Testis (tissue), 2 donors: ENCODE data around the gene BBX.

Experiments used
- CTCF ChIP-seq, 3 experiments: fragments of 450-650 bp in 2 of 3; fragments of 200-600 bp in 1 of 3; sonication (generic) in 1 of 3; IDR thresholded peaks; one replicate each; pipeline ENCODE4 v1.5.1; 2016 to 2019; ENCODE audit warnings: antibody characterized with exemption in 3 of 3, mild to moderate bottlenecking in 2 of 3, moderate library complexity in 1 of 3
- POLR2A ChIP-seq: fragments of 450-650 bp; IDR thresholded peaks from one replicate; pipeline ENCODE4 v1.6.1; 2017; ENCODE audit warnings: antibody characterized with exemption, mild to moderate bottlenecking, moderate library complexity

- TF ChIP-seq CTCF (IDR thresholded peaks at IDR 0.05) = no peak
- no peak for TF ChIP-seq POLR2A
Observed at GRCh38 chr3:107562969-107563529, 40.3 kb downstream of the BBX start.
